Measurements from ENCODE around the gene FCN1. TPM values are rescaled to one million over a fixed set of nuclear protein-coding genes. Genes with fewer than 3 reads are reported as not detected.
"Not testable (repeated sequence)": the region's sequence is repeated elsewhere in the genome, so short reads cannot be mapped to it uniquely, and the experiment has no call there.

The FCN1 gene
- total and polyA plus RNA-seq, 7 experiments from 2014 or later = 2.1 to 561 (median 8.1) TPM; not detected in 1

GRCh38 chr9:134860510-134860909 lies 57.2 kb downstream of the FCN1 start:
- Mint-ChIP-seq H3K27ac (no peak overlapping the region), H3K27me3 (peaks cover 0 to 39% (median 9%) of the 10 kb centered on the region in 5 donors), H3K36me3 (no peaks in the 10 kb centered on the region), H3K9me3 (peaks cover 0 to 16% (median 5%) of the 10 kb centered on the region in 11 donors), H3K4me3 (no peak overlapping the region), H3K4me1 (peaks cover 0 to 5% (median 0%) of the 10 kb centered on the region in 7 donors)
- intact Hi-C loops (cut with micrococcal nuclease) = no loop called here
- H3K4me3 ChIP-seq (ENCODE audit: low read length) = no peak overlapping the region
- CTCF ChIA-PET = no interaction called here
- no peak overlapping the region for H3K27ac ChIP-seq (ENCODE audit: low read depth, low read length)
- no peaks in the 10 kb centered on the region for H3K4me1 ChIP-seq (ENCODE audit: control insufficient read depth in 2 of 2, insufficient read depth in 2 of 2, low read length in 2 of 2)
- DNase-seq = no peak
- H3K36me3 ChIP-seq (ENCODE audit: control insufficient read depth in 2 of 3, insufficient read depth in 3 of 3, low read length in 3 of 3) = no peaks in the 10 kb centered on the region
- no peaks in the 10 kb centered on the region for H3K27me3 ChIP-seq (ENCODE audit: control insufficient read depth in 2 of 2, insufficient read depth in 2 of 2, low read length in 2 of 2)
- POLR2A ChIA-PET = no interaction called here
- no peaks in the 10 kb centered on the region for H3K9me3 ChIP-seq (ENCODE audit: control insufficient read depth in 2 of 3, low read length in 3 of 3)
- no peak for ATAC-seq

- Mint-ChIP-seq H3K4me1 (peaks cover 0 to 5% (median 0%) of the 10 kb centered on the region in 7 donors), H3K4me3 (no peak overlapping the region), H3K27ac (peak overlapping the region in 1 of 9 donors; percentile 68), H3K9me3 (peaks cover 0 to 16% (median 5%) of the 10 kb centered on the region in 11 donors), H3K27me3 (peaks cover 0 to 46% (median 9%) of the 10 kb centered on the region in 5 donors), H3K36me3 (no peaks in the 10 kb centered on the region)
- ATAC-seq = no peak
- H3K27me3 ChIP-seq (ENCODE audit: control insufficient read depth in 2 of 2, insufficient read depth in 2 of 2, low read length in 2 of 2) = no peaks in the 10 kb centered on the region
- ChIA-PET POLR2A (no interaction called here), CTCF (no interaction called here)
- peak in 1 of 9 donors; percentile 37 for DNase-seq
- no peaks in the 10 kb centered on the region for H3K36me3 ChIP-seq (ENCODE audit: control insufficient read depth in 2 of 3, insufficient read depth in 3 of 3, low read length in 3 of 3)
- H3K27ac ChIP-seq (ENCODE audit: low read depth, low read length) = no peak overlapping the region
- H3K4me3 ChIP-seq (ENCODE audit: low read length) = no peak overlapping the region
- no peaks in the 10 kb centered on the region for H3K9me3 ChIP-seq (ENCODE audit: control insufficient read depth in 2 of 3, low read length in 3 of 3)
- intact Hi-C loops (cut with micrococcal nuclease) = no loop called here
- no peaks in the 10 kb centered on the region for H3K4me1 ChIP-seq (ENCODE audit: control insufficient read depth in 2 of 2, insufficient read depth in 2 of 2, low read length in 2 of 2)
Measured at GRCh38 chr9:134858051-134858841, 59.5 kb downstream of the FCN1 start.

GRCh38 chr9:134857451-134857850 lies 60.3 kb downstream of the FCN1 start:
- intact Hi-C loops (cut with micrococcal nuclease); H3K4me3 ChIP-seq (ENCODE audit: low read length); H3K27ac ChIP-seq (ENCODE audit: low read depth, low read length); H3K4me1 Mint-ChIP-seq; H3K4me3 Mint-ChIP-seq; H3K27me3 ChIP-seq (ENCODE audit: control insufficient read depth in 2 of 2, insufficient read depth in 2 of 2, low read length in 2 of 2); H3K27ac Mint-ChIP-seq; CTCF ChIA-PET; POLR2A ChIA-PET; H3K36me3 Mint-ChIP-seq; H3K9me3 ChIP-seq (ENCODE audit: control insufficient read depth in 2 of 3, low read length in 3 of 3); H3K36me3 ChIP-seq (ENCODE audit: control insufficient read depth in 2 of 3, insufficient read depth in 3 of 3, low read length in 3 of 3); DNase-seq; H3K4me1 ChIP-seq (ENCODE audit: control insufficient read depth in 2 of 2, insufficient read depth in 2 of 2, low read length in 2 of 2); ATAC-seq: not testable (repeated sequence)
- H3K9me3 Mint-ChIP-seq = peaks cover 0 to 16% (median 5%) of the 10 kb centered on the region in 11 donors
- H3K27me3 Mint-ChIP-seq = peaks cover 0 to 46% (median 9%) of the 10 kb centered on the region in 5 donors

- H3K4me1 ChIP-seq (ENCODE audit: control insufficient read depth in 2 of 2, insufficient read depth in 2 of 2, low read length in 2 of 2) = no peaks in the 10 kb centered on the region
Measured at GRCh38 chr9:134855900-134856377, 61.8 kb downstream of the FCN1 start.

More at GRCh38 chr9:134855900-134856377, 61.8 kb downstream of the FCN1 start:
- Mint-ChIP-seq H3K4me3 (no peak overlapping the region), H3K4me1 (peaks cover 0 to 5% (median 0%) of the 10 kb centered on the region in 7 donors), H3K27me3 (peaks cover 0 to 45% (median 9%) of the 10 kb centered on the region in 5 donors), H3K36me3 (no peaks in the 10 kb centered on the region), H3K27ac (no peak overlapping the region), H3K9me3 (peaks cover 0 to 15% (median 5%) of the 10 kb centered on the region in 11 donors)
- Histone ChIP-seq H3K9me3 (ENCODE audit: control insufficient read depth in 2 of 3, low read length in 3 of 3) (peaks cover 0 to 4% (median 0%) of the 10 kb centered on the region in 3 experiments), H3K27ac (ENCODE audit: low read depth, low read length) (no peak overlapping the region), H3K27me3 (ENCODE audit: control insufficient read depth in 2 of 2, insufficient read depth in 2 of 2, low read length in 2 of 2) (no peaks in the 10 kb centered on the region), H3K4me3 (ENCODE audit: low read length) (no peak overlapping the region), H3K36me3 (ENCODE audit: control insufficient read depth in 2 of 3, insufficient read depth in 3 of 3, low read length in 3 of 3) (no peaks in the 10 kb centered on the region)
- ATAC-seq (no peak), DNase-seq (no peak)
- ChIA-PET POLR2A (no interaction called here), CTCF (interaction anchor here (0.8 kb wide), 1 partner anchor 415 kb away, joined by 4 read pairs; no protein-coding TSS in a partner anchor)
- intact Hi-C loops (cut with micrococcal nuclease) = no loop called here

Other genes with a start within 250 kb of the FCN1 start
- gene FCN2, start 37.1 kb downstream of the FCN1 start, total RNA-seq = not detected
- gene FCN2, start 37.1 kb downstream of the FCN1 start, polyA plus RNA-seq = not detected
- gene OLFM1, start 169.8 kb upstream of the FCN1 start, total RNA-seq = 1 to 10 TPM in 2 of 5 experiments, under 1 TPM in 2, not detected in 1; 0.19 to 2.1 (median 0.87) TPM
- gene OLFM1, start 169.8 kb upstream of the FCN1 start, polyA plus RNA-seq = not detected